Cortex of kidney (tissue), 1 donor: ENCODE measurements around the gene SHC4.

Experiments
- DNase-seq: peaks from one replicate; lab custom pipeline; 2025; lab: John Stamatoyannopoulos, UW

Gene SHC4

GRCh38 chr15:48967336-48967735, 3.6 kb upstream of the SHC4 start:
- DNase-seq = no peak

- no peak for DNase-seq
Observed at GRCh38 chr15:48966595-48967301, 3.0 kb upstream of the SHC4 start.

GRCh38 chr15:48965972-48966371, 2.3 kb upstream of the SHC4 start:
- DNase-seq = no peak

- DNase-seq = no peak
Observed at GRCh38 chr15:48964898-48965297, 1.2 kb upstream of the SHC4 start.

GRCh38 chr15:48962662-48963523, 826 bp downstream of the SHC4 start:
- DNase-seq = no peak

GRCh38 chr15:48955967-48956366, 7.8 kb downstream of the SHC4 start:
- no peak for DNase-seq

GRCh38 chr15:48955370-48955769, 8.3 kb downstream of the SHC4 start:
- no peak for DNase-seq

- DNase-seq = no peak
Observed at GRCh38 chr15:48954538-48954937, 9.2 kb downstream of the SHC4 start.

GRCh38 chr15:48946840-48947187, 16.9 kb downstream of the SHC4 start:
- no peak for DNase-seq

GRCh38 chr15:48946074-48946839, 17.5 kb downstream of the SHC4 start:
- no peak for DNase-seq

- DNase-seq = no peak
Observed at GRCh38 chr15:48945386-48945785, 18.3 kb downstream of the SHC4 start.

GRCh38 chr15:48941904-48942303, 21.8 kb downstream of the SHC4 start:
- DNase-seq = no peak

GRCh38 chr15:48940508-48940907, 23.2 kb downstream of the SHC4 start:
- no peak for DNase-seq

GRCh38 chr15:48939648-48940047, 24.1 kb downstream of the SHC4 start:
- no peak for DNase-seq

GRCh38 chr15:48937886-48938285, 25.8 kb downstream of the SHC4 start:
- DNase-seq = no peak

GRCh38 chr15:48936666-48937065, 27.1 kb downstream of the SHC4 start:
- DNase-seq = no peak

- DNase-seq = no peak
Observed at GRCh38 chr15:48935236-48935635, 28.5 kb downstream of the SHC4 start.

GRCh38 chr15:48930735-48931134, 33.0 kb downstream of the SHC4 start:
- no peak for DNase-seq

- no peak for DNase-seq
Observed at GRCh38 chr15:48929661-48930060, 34.1 kb downstream of the SHC4 start.

GRCh38 chr15:48928877-48929538, 34.7 kb downstream of the SHC4 start:
- no peak for DNase-seq

GRCh38 chr15:48925714-48926223, 38.0 kb downstream of the SHC4 start:
- no peak for DNase-seq
